ENCODE measurements around the gene HRH3.

Gene HRH3

GRCh38 chr20:62171245-62171644 lies 48.8 kb downstream of the HRH3 start:
- intact Hi-C loops (cut with DNase I) = no loop called here
- DNase-seq = no peak

- intact Hi-C loops (cut with DNase I) = no loop called here
- DNase-seq = no peak
Measured at GRCh38 chr20:62170536-62170935, 49.5 kb downstream of the HRH3 start.

GRCh38 chr20:62168890-62169435 lies 51.1 kb downstream of the HRH3 start:
- intact Hi-C loops (cut with DNase I) = no loop called here
- DNase-seq = no peak

- no peak for DNase-seq
- intact Hi-C loops (cut with DNase I) = no loop called here
Measured at GRCh38 chr20:62168061-62168460, 52.0 kb downstream of the HRH3 start.

- intact Hi-C loops (cut with DNase I) = no loop called here
Measured at GRCh38 chr20:62167474-62167873, 52.6 kb downstream of the HRH3 start.

GRCh38 chr20:62165762-62166399 lies 54.2 kb downstream of the HRH3 start:
- DNase-seq = no peak
- intact Hi-C loops (cut with DNase I) = no loop called here

More at GRCh38 chr20:62167474-62167873, 52.6 kb downstream of the HRH3 start:
- no peak for DNase-seq
